Measurements from ENCODE around the gene SKP1. TPM values are rescaled to one million over a fixed set of nuclear protein-coding genes. Genes with fewer than 3 reads are reported as not detected.
A peak's percentile ranks its signal among the peaks of the same experiment; 100 is the strongest.

Gene SKP1
- total RNA-seq, 1 experiment from 2014 or later = 245 TPM

GRCh38 chr5:134124289-134125038, 52.3 kb downstream of the SKP1 start:
- Histone ChIP-seq H3K79me2 (ENCODE audit: insufficient read depth, low read length) (0 out of 2 replicates have a peak, but pooled peaks cover 5% of the 10 kb centered on the region), H3K9ac (ENCODE audit: low read length) (peak overlapping the region; percentile 41), H3K36me3 (ENCODE audit: control insufficient read depth in 1 of 2, insufficient read depth in 2 of 2, low read length in 2 of 2) (no peaks in the 10 kb centered on the region), H3K9me3 (ENCODE audit: control insufficient read depth in 1 of 2, insufficient read depth in 1 of 2, low read depth in 1 of 2, low read length in 2 of 2) (no peaks in the 10 kb centered on the region), H3K4me3 (replicated peaks in 1 of 2; ENCODE audit: low read depth in 1 of 2, low read length in 2 of 2) (peak overlapping the region in 1 of 2 experiments; percentile 1; a peak in 1 of 4 replicates), H3K4me1 (ENCODE audit: control insufficient read depth in 1 of 2, insufficient read depth in 2 of 2, low read length in 2 of 2) (peaks cover 22 to 37% of the 10 kb centered on the region in 2 experiments), H3K9me2 (ENCODE audit: insufficient read depth) (no peaks in the 10 kb centered on the region), H2AFZ (ENCODE audit: low read depth, low read length, poor library complexity, severe bottlenecking) (no peak overlapping the region), H3K4me2 (ENCODE audit: low read length) (peak overlapping the region; percentile 73), H3K27me3 (ENCODE audit: insufficient read depth, low read length) (no peaks in the 10 kb centered on the region), H4K20me1 (ENCODE audit: insufficient read depth) (no peaks in the 10 kb centered on the region), H3K27ac (ENCODE audit: low read depth, low read length) (peak overlapping the region; percentile 41)
- intact Hi-C loops (cut with micrococcal nuclease) = loop anchor here (5.0 kb wide), 1 partner anchor 87 kb away; no protein-coding TSS in a partner anchor
- DNase-seq (ENCODE audit: low read depth, low spot score) (peak; percentile 12), ATAC-seq (peak; percentile 47)
- POLR2A ChIA-PET = interaction anchor here (1.0 to 1.2 kb wide), 2 partner anchors 7 to 14 kb away, joined by 3 read pairs; no protein-coding TSS in a partner anchor
- CTCF ChIA-PET = interaction anchor here (0.6 to 1.8 kb wide), 5 partner anchors 10 to 664 kb away, joined by 3 to 8 read pairs (median 4); partner anchors contain the start of gene TCF7
- BruUV-seq (replicated peaks) = no TSS peak
- RAD21 ChIA-PET (ENCODE audit: low non-redundant PET in 1 of 2, low total read pairs in 2 of 2, uncharacterized antibody in 2 of 2, unreplicated experiment in 2 of 2) = interaction anchor here in 1 of 2 experiments (0.6 kb wide), 1 partner anchor 98 kb away, joined by 3 read pairs; no protein-coding TSS in a partner anchor
- TF ChIP-seq MAX (IDR thresholded peaks at IDR 0.05) (peak; percentile 38), ZFX (IDR thresholded peaks at IDR 0.05) (0 out of 2 replicates have a peak, but pooled peaks have one; percentile 9), TCF7L2 (IDR thresholded peaks at IDR 0.05; ENCODE audit: borderline replicate concordance, extremely low read depth, insufficient read depth, insufficient read length) (no peak), YY1 (IDR thresholded peaks at IDR 0.05; ENCODE audit: extremely low read depth, insufficient replicate concordance, low read depth, low read length) (no peak), EZH2 (IDR thresholded peaks at IDR 0.05) (no peak), CEBPB (IDR thresholded peaks at IDR 0.05; ENCODE audit: low read depth) (no peak), RAD21 (IDR thresholded peaks at IDR 0.05; ENCODE audit: low read depth) (no peak), SP1 (IDR thresholded peaks at IDR 0.05; ENCODE audit: low read depth) (no peak), CTCF (IDR thresholded peaks at IDR 0.05 in 2 of 3, conservative IDR thresholded peaks at IDR 0.05 in 1 of 3; ENCODE audit: borderline replicate concordance in 1 of 3, insufficient read depth in 1 of 3, low read depth in 2 of 3, low read length in 2 of 3) (no peak), EGR1 (IDR thresholded peaks at IDR 0.05; ENCODE audit: low read depth) (no peak), REST (IDR thresholded peaks at IDR 0.05; ENCODE audit: low read depth) (no peak), POLR2A (IDR thresholded peaks at IDR 0.05; ENCODE audit: borderline replicate concordance, extremely low read depth, insufficient read depth, insufficient read length) (no peak), FOSL1 (IDR thresholded peaks at IDR 0.05; ENCODE audit: low read depth) (no peak), SRF (IDR thresholded peaks at IDR 0.05; ENCODE audit: low read depth) (no peak), POLR2AphosphoS5 (IDR thresholded peaks at IDR 0.05; ENCODE audit: low read depth, low read length) (no peak)
